ENCODE results near the gene APOL3. TPM values are rescaled to one million over a fixed set of nuclear protein-coding genes. Genes with fewer than 3 reads are reported as not detected.

Gene APOL3
- total RNA-seq, 6 experiments from 2014 or later = 1.0 to 2.3 (median 2.2) TPM

DNA sequence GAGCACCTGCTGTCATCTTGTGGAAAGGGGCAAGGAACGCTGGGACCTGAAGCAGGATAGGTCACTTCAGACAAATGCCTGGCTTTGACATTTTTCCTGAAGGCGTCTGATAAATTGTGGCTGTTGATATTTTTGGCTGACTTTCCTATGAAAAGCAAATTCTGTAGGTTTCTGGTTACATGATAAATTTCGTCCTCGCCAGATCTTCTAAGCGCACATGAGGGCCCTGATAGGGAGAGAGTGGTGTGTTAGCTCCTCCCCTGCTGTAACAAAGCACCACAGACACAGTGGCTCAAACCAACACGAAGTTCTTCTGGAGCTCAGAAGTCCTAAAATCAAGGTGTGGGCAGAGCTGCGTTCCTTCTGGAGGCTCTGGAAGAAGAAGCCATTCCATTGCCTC is 21.5 kb upstream of the APOL3 start:
- Mint-ChIP-seq H3K4me3 (no peak overlapping the region), H3K9me3 (no peaks in the 10 kb centered on the region), H3K27me3 (ENCODE audit: insufficient read depth) (peaks cover 19% of the 10 kb centered on the region), H3K4me1 (ENCODE audit: low read depth) (no peaks in the 10 kb centered on the region), H3K27ac (no peak overlapping the region), H3K36me3 (ENCODE audit: low read depth) (no peaks in the 10 kb centered on the region)
- no peak for DNase-seq
- TF ChIP-seq, protein P1, sequence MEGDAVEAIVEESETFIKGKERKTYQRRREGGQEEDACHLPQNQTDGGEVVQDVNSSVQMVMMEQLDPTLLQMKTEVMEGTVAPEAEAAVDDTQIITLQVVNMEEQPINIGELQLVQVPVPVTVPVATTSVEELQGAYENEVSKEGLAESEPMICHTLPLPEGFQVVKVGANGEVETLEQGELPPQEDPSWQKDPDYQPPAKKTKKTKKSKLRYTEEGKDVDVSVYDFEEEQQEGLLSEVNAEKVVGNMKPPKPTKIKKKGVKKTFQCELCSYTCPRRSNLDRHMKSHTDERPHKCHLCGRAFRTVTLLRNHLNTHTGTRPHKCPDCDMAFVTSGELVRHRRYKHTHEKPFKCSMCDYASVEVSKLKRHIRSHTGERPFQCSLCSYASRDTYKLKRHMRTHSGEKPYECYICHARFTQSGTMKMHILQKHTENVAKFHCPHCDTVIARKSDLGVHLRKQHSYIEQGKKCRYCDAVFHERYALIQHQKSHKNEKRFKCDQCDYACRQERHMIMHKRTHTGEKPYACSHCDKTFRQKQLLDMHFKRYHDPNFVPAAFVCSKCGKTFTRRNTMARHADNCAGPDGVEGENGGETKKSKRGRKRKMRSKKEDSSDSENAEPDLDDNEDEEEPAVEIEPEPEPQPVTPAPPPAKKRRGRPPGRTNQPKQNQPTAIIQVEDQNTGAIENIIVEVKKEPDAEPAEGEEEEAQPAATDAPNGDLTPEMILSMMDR (IDR thresholded peaks at IDR 0.05) = no peak

DNA sequence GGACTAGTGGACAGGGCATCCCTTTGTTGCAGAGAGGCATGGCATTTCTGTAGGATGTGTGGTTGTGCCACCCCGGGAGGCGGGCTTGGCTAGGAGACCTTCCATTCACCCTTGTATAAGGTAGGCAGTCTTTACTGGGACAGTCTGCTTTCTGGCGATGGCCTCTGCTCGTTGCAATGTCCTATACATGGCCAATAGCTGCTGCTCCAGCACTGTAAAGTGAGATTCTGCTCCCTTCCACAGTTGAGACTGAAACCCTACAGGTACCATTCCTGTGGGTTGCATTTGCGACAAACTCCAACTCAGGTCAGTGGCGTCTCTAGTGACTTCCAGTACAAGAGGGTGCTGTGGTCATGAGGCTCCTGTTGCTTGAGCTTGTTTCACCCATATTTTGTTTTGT is 20.4 kb upstream of the APOL3 start:
- TF ChIP-seq, protein P1 (IDR thresholded peaks at IDR 0.05) = no peak
- Mint-ChIP-seq H3K36me3 (ENCODE audit: low read depth) (no peaks in the 10 kb centered on the region), H3K27me3 (ENCODE audit: insufficient read depth) (peaks cover 16% of the 10 kb centered on the region), H3K4me3 (no peak overlapping the region), H3K4me1 (ENCODE audit: low read depth) (no peaks in the 10 kb centered on the region), H3K27ac (no peak overlapping the region), H3K9me3 (no peaks in the 10 kb centered on the region)
- DNase-seq = no peak

DNA sequence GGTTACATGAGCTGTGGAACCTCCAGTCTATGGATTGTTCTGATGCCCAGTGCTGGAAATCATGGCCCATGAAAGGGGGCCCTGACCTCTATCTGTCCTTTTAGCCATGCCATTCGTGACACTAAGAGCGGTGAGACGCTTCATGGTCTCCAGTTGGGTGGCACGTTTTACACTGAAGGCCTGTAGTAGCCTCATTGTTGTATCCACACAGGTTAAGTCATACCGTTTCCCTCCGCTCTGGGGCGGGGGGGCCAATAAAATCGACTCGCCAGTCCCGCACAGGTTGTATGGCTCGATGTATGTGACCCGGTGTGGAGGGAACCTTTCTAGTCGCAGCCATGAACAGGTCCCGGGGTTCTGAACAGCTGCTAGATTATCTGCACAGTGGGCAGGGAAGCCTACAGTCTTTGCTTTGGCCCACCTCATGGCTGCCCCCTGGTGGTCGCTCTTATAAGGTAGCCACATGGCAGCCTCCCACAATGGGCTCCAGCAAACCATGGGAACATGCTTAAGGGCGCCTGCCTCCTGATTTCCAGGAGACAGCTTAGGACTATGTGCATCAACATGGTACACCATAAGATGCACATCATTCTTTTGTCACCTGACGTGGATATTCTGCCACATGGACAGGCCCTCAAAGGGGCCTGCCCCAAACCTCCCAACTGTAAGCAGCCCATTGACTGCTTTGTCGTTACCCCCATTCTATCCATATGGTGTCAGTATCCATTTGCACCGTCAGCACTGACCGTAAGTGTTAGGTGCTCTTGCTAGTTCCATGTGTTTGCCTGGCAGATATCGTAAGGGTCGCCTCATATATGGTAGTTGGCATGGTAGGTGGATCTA is 19.7 kb upstream of the APOL3 start:
- H3K36me3 Mint-ChIP-seq (ENCODE audit: low read depth) = no peaks in the 10 kb centered on the region
- no peak overlapping the region for H3K27ac Mint-ChIP-seq
- H3K27me3 Mint-ChIP-seq (ENCODE audit: insufficient read depth) = peaks cover 21% of the 10 kb centered on the region
- H3K4me1 Mint-ChIP-seq (ENCODE audit: low read depth) = no peaks in the 10 kb centered on the region
- peak; percentile 45 for DNase-seq
- no peak overlapping the region for H3K4me3 Mint-ChIP-seq
- H3K9me3 Mint-ChIP-seq = no peaks in the 10 kb centered on the region
- TF ChIP-seq, protein P1 (IDR thresholded peaks at IDR 0.05) = peak; percentile 96

DNA sequence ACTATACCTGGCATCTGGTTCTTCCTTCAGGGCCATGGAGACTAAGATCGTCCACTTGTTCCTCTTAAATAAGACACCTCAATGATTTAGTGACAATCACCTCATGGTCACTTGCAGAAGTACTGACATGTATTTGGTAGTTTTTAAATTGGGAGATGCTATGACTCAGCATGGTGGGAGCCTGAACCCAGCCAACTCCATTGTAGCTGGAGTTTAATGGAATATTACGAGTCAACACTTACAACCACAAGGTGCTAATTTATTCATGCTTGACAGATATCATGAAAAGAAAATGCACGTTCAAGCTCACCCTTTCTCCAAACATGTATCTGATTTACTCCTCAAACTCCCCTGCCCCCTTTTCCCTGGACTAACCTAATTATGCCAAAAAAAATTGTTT is 16.6 kb upstream of the APOL3 start:
- H3K27me3 Mint-ChIP-seq (ENCODE audit: insufficient read depth) = peaks cover 15% of the 10 kb centered on the region
- TF ChIP-seq, protein P1 (IDR thresholded peaks at IDR 0.05) = no peak
- no peaks in the 10 kb centered on the region for H3K4me1 Mint-ChIP-seq (ENCODE audit: low read depth)
- H3K36me3 Mint-ChIP-seq (ENCODE audit: low read depth) = no peaks in the 10 kb centered on the region
- no peak overlapping the region for H3K4me3 Mint-ChIP-seq
- no peak overlapping the region for H3K27ac Mint-ChIP-seq
- no peaks in the 10 kb centered on the region for H3K9me3 Mint-ChIP-seq
- no peak for DNase-seq

DNA sequence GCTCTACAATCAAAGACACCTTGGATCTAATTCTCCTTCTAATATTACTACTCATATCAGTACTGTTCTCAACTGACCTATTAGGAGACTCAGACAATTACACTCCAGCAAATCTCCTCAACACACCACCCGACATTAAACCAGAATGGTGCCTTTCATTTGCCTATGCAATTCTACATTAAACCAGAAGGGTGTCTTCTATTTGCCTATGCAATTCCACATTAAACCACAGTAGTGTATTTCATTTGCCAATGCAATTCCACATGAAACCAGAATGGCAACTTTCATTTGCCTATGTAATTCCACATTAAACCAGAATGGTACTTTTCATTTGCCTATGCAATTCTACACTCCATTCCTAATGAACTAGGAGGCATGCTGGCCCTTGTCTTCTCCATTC is 15.3 kb upstream of the APOL3 start:
- Mint-ChIP-seq H3K27ac (no peak overlapping the region), H3K36me3 (ENCODE audit: low read depth) (no peaks in the 10 kb centered on the region), H3K4me1 (ENCODE audit: low read depth) (no peaks in the 10 kb centered on the region), H3K27me3 (ENCODE audit: insufficient read depth) (peaks cover 11% of the 10 kb centered on the region), H3K9me3 (no peaks in the 10 kb centered on the region), H3K4me3 (no peak overlapping the region)
- DNase-seq = no peak
- TF ChIP-seq, protein P1 (IDR thresholded peaks at IDR 0.05) = peak; percentile 54
